ENCODE results near the gene ZNF804B. TPM values are rescaled to one million over a fixed set of nuclear protein-coding genes. Genes with fewer than 3 reads are reported as not detected.

The ZNF804B gene
- polyA plus RNA-seq, 3 donors from 2014 or later, result not detected

DNA sequence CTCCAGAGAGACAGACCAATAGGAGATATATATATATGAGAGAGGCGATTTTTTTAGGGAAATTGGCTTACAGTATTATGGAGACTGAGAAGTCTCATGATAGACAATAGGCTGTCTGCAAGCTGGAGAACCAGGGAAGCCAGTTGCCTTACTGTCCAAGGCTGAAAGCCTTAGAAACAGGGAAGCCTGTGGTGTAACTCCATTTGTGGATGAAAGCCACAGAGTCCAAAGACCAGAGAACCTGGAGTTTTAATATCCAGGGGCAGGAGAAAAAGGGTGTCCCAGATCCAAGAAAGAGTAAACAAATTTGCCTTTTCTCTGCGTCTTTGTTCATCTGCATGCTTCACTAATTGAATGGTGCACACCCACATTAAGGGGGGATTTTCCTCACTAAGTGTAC, 107.7 kb downstream of the ZNF804B start:
- no peak for DNase-seq
- Mint-ChIP-seq H3K27me3 (ENCODE audit: low read depth in 3 of 3) (no peaks in the 10 kb centered on the region), H3K4me1 (no peaks in the 10 kb centered on the region), H3K27ac (no peak overlapping the region), H3K4me3 (no peak overlapping the region), H3K36me3 (no peaks in the 10 kb centered on the region), H3K9me3 (peaks cover 0 to 48% (median 18%) of the 10 kb centered on the region in 6 donors)

DNA sequence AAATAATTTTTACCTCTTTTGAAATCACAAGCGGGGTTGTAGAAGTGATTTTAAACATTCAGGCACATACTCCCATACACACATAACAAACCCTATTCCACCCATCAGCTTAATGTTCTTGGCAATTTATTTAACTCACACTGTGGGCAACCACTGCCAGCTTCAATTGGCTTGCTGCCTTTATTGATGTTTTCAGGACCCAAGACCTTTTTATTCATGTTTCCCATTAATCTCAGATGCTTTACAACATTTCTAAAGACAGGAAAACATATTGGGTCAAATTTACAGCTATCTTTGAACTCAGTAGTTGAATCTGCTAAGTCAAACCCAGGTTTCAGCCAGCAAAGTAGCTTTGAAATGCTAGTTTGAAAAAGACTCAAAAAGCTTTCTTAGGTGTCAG, 109.0 kb downstream of the ZNF804B start:
- no peaks in the 10 kb centered on the region for H3K27me3 Mint-ChIP-seq (ENCODE audit: low read depth in 3 of 3)
- DNase-seq, result no peak
- no peaks in the 10 kb centered on the region for H3K4me1 Mint-ChIP-seq
- H3K27ac Mint-ChIP-seq, result no peak overlapping the region
- no peak overlapping the region for H3K4me3 Mint-ChIP-seq
- peaks cover 0 to 39% (median 13%) of the 10 kb centered on the region in 6 donors for H3K9me3 Mint-ChIP-seq
- no peaks in the 10 kb centered on the region for H3K36me3 Mint-ChIP-seq

DNA sequence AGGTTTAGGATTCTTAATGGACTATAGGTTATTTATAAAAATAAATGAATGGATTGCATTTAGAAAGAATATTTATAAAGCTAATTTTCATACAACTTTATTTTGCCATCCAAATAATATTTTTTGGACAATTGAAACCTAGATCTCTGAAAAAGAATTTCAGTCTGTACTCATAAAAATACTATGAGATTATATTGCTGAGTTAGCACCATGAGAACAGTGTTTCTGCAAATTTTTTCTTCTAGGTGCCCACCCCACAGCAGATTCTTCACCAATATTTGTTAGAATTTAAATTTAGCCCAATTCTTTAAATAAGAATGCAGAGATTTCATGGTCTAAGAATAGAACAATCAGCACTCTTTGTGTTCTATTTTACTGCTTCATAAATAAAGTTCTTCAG, 121.6 kb downstream of the ZNF804B start:
- no peak for DNase-seq
- H3K36me3 Mint-ChIP-seq, result no peaks in the 10 kb centered on the region
- no peak overlapping the region for H3K27ac Mint-ChIP-seq
- H3K4me1 Mint-ChIP-seq, result no peaks in the 10 kb centered on the region
- H3K27me3 Mint-ChIP-seq (ENCODE audit: low read depth in 3 of 3), result no peaks in the 10 kb centered on the region
- H3K9me3 Mint-ChIP-seq, result peaks cover 0 to 22% (median 12%) of the 10 kb centered on the region in 6 donors
- H3K4me3 Mint-ChIP-seq, result no peak overlapping the region

DNA sequence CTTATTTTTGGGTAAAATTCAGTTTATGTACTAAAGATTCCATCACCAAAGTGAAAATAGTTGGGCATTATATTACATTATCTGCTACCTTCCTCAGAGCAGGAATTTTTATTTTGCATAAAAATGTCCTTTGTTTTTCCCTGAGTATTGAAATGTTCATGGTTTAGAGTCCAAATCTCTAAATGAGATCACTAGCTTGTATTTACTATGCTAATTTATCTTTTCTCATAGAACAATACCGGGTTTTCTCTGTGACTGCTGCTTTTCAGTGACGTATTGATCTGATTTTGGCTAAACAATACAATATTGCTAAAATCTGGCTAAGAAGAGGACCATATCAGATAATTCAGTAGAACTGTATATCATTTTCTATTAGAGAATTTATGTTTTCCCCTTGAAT, 125.6 kb downstream of the ZNF804B start:
- Mint-ChIP-seq H3K36me3 (no peaks in the 10 kb centered on the region), H3K27me3 (ENCODE audit: low read depth in 3 of 3) (no peaks in the 10 kb centered on the region), H3K4me3 (no peak overlapping the region), H3K4me1 (no peaks in the 10 kb centered on the region), H3K9me3 (peaks cover 0 to 9% (median 4%) of the 10 kb centered on the region in 6 donors), H3K27ac (no peak overlapping the region)
- no peak for DNase-seq

DNA sequence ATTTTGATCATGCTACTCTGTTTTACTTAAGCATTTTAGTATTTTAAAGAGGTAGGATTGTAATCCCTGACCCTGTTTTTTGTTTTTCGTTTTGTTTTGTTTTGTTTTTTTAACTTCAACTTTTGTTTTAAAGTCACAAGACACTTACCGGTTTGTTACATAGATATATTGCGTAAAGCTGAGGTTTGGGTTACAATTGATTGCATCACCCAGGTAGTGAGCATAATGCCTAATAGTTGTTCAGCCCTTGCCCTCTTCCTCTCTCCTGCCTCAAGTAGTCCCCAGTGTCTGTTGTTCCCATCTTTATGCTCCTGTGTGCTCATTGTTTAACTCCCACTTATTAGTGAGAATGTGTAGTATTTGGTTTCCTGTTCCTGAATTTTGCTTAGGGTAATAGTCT, 129.2 kb downstream of the ZNF804B start:
- Mint-ChIP-seq H3K27ac (no peak overlapping the region), H3K27me3 (ENCODE audit: low read depth in 3 of 3) (peaks cover 0 to 2% (median 0%) of the 10 kb centered on the region in 3 donors), H3K4me3 (no peak overlapping the region), H3K4me1 (no peaks in the 10 kb centered on the region), H3K9me3 (peaks cover 0 to 9% (median 6%) of the 10 kb centered on the region in 6 donors), H3K36me3 (no peaks in the 10 kb centered on the region)
- DNase-seq, result no peak

DNA sequence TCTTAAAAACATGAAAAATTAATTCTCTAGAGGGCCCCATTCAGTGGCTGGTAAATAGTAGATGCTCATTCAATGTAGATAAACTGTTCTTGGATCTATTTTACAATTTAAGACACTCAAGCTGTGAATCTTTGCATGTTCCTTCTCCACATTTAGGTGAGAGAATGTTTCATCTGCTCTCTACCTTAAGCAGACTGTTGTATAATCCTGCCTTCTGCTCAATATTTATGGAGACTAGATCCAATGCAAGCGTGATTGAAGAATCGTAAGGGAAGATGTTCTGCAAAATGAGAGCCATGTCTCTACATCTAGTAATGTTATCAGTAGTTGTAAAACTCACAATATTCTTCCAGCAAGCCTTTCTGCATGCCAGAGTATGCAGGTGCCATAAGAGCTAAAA, 151.0 kb downstream of the ZNF804B start:
- Mint-ChIP-seq H3K27me3 (ENCODE audit: low read depth in 3 of 3) (no peaks in the 10 kb centered on the region), H3K4me1 (no peaks in the 10 kb centered on the region), H3K27ac (no peak overlapping the region), H3K9me3 (peaks cover 0 to 31% (median 9%) of the 10 kb centered on the region in 6 donors), H3K4me3 (no peak overlapping the region), H3K36me3 (peaks cover 0 to 5% (median 0%) of the 10 kb centered on the region in 3 donors)
- no peak for DNase-seq

DNA sequence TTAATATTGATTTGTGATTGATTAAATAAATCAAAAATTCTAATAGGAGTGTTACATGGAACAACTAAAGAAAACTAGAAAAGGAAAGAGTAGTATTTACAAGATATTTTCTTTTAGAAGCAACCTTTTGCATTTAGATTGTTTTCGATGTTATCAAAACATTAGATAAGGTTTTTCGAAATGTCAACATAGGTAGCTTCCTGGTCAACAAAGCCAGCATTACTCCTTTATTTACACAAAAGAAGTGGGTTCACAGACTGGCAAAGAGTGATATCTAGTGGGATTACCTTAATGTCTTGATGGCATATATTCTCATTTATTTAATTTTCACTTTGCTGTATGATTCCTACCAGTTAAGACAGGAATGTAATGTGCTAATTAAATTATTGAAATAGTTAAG, 153.4 kb downstream of the ZNF804B start:
- Mint-ChIP-seq H3K4me1 (no peaks in the 10 kb centered on the region), H3K4me3 (no peak overlapping the region), H3K9me3 (peaks cover 0 to 24% (median 5%) of the 10 kb centered on the region in 6 donors), H3K27ac (no peak overlapping the region), H3K36me3 (no peaks in the 10 kb centered on the region), H3K27me3 (ENCODE audit: low read depth in 3 of 3) (no peaks in the 10 kb centered on the region)
- DNase-seq, result no peak

DNA sequence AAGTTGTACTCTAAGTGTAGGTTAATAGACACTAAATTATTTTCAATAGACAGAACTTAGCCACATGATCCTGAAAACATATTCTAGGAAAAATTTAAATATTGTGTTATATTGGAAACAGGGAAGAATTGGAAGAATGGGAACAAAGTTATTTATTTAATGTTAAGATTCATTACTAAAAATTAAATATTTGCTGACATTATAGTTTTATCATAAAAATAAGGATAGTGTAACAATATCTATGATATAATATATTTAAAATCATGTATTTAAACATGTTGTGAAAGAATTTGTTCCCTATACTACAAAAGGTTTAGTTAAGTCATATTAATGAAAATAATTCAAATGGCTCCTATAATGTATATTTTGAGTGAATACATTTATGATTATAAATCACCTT, 156.1 kb downstream of the ZNF804B start:
- Mint-ChIP-seq H3K36me3 (no peaks in the 10 kb centered on the region), H3K4me3 (no peak overlapping the region), H3K27ac (no peak overlapping the region), H3K27me3 (ENCODE audit: low read depth in 3 of 3) (no peaks in the 10 kb centered on the region), H3K9me3 (peaks cover 0 to 29% (median 6%) of the 10 kb centered on the region in 6 donors), H3K4me1 (no peaks in the 10 kb centered on the region)
- no peak for DNase-seq

DNA sequence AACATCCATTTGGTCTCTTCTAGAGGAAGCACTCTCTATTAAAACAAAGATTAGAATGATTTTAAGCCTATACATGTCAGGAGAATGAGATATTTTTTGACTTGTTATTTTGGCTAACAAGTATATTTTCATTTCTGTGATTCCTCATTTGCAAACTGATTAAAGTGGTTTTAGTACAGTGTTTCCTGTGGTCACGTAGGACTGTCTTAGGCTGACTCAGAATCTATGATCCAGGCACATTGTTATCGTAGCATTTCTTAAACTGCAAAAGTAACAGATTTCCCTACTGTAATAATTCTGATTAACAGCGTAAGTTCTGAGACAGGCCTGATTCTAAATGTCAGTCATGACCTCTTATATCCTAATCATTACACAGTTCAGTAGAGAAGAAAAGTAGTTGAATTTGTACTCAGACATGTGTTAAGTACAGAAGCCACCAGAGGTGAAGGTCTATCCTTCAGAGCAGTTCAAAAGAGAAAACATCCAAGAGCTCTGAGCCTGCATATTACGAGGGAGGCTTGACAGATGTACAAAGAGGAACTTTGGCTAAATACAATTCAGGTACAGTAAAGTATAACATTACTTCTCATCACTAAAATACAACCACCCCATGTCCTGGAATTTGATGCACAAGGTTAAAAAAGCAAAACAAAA, 160.1 kb downstream of the ZNF804B start:
- H3K4me1 Mint-ChIP-seq, result no peaks in the 10 kb centered on the region
- DNase-seq, result no peak
- peaks cover 0 to 2% (median 0%) of the 10 kb centered on the region in 3 donors for H3K27me3 Mint-ChIP-seq (ENCODE audit: low read depth in 3 of 3)
- no peak overlapping the region for H3K27ac Mint-ChIP-seq
- H3K36me3 Mint-ChIP-seq, result no peaks in the 10 kb centered on the region
- no peak overlapping the region for H3K4me3 Mint-ChIP-seq
- peaks cover 2 to 23% (median 5%) of the 10 kb centered on the region in 6 donors for H3K9me3 Mint-ChIP-seq

DNA sequence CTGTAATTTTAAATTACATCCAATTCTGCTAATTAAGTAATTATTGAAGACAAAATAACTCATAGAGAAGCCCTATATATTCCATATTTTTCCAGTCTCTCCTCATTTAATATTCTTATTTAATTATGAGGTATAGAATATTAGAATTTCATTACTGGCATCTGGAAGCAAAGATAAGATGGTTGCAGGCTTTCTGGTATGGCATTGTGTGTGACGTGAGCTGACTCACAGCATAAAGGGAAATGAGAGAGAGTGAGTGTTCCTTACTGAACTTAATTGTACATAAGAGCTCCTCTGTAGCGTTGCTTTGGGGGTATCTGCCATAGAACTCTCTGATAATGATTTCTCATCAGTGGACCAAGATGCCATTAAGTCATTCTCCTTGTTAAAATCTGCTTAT, 163.4 kb downstream of the ZNF804B start:
- Mint-ChIP-seq H3K9me3 (peaks cover 5 to 34% (median 9%) of the 10 kb centered on the region in 6 donors), H3K27ac (no peak overlapping the region), H3K27me3 (ENCODE audit: low read depth in 3 of 3) (peaks cover 0 to 3% (median 0%) of the 10 kb centered on the region in 3 donors), H3K36me3 (no peaks in the 10 kb centered on the region), H3K4me1 (no peaks in the 10 kb centered on the region), H3K4me3 (no peak overlapping the region)
- DNase-seq, result no peak

DNA sequence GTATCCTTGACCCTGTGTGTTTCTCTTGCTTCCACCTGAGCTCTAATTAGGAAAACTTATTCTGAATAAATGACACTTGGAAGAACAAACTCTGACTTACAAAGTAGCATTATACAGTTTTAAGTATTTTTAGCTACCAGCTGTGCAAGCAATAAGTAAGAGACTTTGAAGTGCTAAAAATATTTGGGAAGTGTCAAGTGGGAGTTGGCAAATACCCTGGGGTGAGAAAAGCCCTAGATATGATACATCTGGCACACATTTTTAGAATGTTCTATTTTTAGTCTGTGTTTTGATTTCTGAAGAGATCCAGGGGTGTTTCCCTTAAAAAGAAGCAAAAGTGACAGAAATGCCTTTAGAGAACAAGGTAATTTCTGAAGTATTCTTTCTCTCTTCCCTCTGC, 168.8 kb downstream of the ZNF804B start:
- Mint-ChIP-seq H3K4me1 (no peaks in the 10 kb centered on the region), H3K27ac (no peak overlapping the region), H3K36me3 (no peaks in the 10 kb centered on the region), H3K9me3 (peaks cover 4 to 48% (median 14%) of the 10 kb centered on the region in 6 donors), H3K27me3 (ENCODE audit: low read depth in 3 of 3) (peaks cover 0 to 1% (median 0%) of the 10 kb centered on the region in 3 donors), H3K4me3 (no peak overlapping the region)
- no peak for DNase-seq

DNA sequence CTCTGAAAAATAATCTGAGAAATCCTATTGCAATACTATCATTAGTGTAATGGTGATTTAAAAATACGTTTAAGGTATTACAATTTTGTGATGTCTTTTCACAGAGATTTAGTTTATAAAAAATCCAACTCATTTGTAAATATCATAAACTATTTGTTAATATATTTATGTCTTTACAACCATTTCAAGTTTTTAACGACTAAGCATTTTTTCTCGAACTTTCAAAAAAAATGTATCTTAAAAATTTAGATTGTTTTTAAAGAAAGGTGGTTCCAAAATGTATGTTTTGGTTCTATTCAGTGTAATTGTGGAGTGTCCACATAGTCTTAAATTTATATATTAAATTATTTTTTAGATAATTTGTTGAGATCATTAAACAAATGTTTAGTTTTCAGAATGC, 170.2 kb downstream of the ZNF804B start:
- Mint-ChIP-seq H3K27me3 (ENCODE audit: low read depth in 3 of 3) (peaks cover 0 to 1% (median 0%) of the 10 kb centered on the region in 3 donors), H3K4me3 (no peak overlapping the region), H3K9me3 (peaks cover 0 to 42% (median 19%) of the 10 kb centered on the region in 6 donors), H3K27ac (no peak overlapping the region), H3K4me1 (no peaks in the 10 kb centered on the region), H3K36me3 (no peaks in the 10 kb centered on the region)
- DNase-seq, result no peak

DNA sequence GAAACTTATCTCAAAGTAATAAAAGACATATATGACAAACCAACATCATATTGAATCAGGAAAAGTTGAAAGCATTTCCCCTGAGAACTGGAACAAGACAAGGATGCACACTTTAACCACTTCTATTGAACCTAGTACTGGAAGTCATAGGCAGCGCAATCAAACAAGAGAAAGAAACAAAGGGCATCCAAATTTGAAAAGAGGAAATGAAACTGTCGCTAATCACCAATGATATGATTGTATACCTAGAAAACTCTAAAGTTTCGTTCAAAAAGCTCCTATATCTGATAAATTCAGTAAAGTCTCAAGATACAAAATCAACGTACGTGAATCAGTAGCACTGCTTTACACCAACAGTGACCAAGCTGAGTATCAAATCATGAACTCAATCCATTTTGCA, 173.8 kb downstream of the ZNF804B start:
- Mint-ChIP-seq H3K27me3 (ENCODE audit: low read depth in 3 of 3) (peaks cover 0 to 5% (median 0%) of the 10 kb centered on the region in 3 donors), H3K36me3 (no peaks in the 10 kb centered on the region), H3K9me3 (peaks cover 4 to 33% (median 15%) of the 10 kb centered on the region in 6 donors), H3K27ac (no peak overlapping the region), H3K4me1 (no peaks in the 10 kb centered on the region), H3K4me3 (no peak overlapping the region)
- no peak for DNase-seq

DNA sequence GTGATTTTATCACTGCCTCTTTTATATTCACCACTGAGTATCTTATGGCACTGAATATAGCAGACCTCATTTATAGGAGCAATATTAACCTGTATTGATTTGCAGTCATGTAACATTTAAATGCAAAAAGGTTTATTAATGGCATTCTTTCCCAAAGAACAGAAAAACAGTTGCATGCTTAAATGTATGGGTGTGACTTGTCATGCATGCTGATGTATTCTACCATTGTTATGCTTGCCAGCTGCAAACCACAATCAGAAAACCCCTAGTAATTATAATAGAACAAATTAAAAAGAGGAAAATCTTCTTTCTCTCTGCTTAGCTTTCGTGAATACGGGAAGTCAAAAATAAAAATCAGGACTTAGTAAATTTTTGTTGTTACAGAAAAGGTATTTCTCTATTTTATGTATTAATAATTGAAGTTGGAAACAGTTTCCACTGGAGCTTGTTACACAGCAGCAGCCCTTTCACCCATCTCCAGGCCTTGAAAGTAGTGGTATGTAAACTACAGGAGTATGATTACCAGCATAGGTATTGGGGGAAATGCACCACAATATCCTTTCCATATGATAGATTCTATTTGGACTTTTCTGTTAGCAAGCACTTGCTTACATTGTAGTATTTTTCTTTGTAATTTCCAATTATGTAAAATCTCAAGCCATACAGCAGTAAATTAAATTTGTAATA, 183.5 kb downstream of the ZNF804B start:
- Mint-ChIP-seq H3K27ac (no peak overlapping the region), H3K36me3 (no peaks in the 10 kb centered on the region), H3K4me3 (no peak overlapping the region), H3K9me3 (peaks cover 7 to 31% (median 18%) of the 10 kb centered on the region in 6 donors), H3K4me1 (no peaks in the 10 kb centered on the region), H3K27me3 (ENCODE audit: low read depth in 3 of 3) (no peaks in the 10 kb centered on the region)
- no peak for DNase-seq
